Measurements from ENCODE around the gene CA10. TPM values are rescaled to one million over a fixed set of nuclear protein-coding genes. Genes with fewer than 3 reads are reported as not detected.

Gene CA10
- total and polyA plus RNA-seq, 2 experiments from 2014 or later: 0.33 TPM; not detected in 1

- H3K79me2 ChIP-seq: no peaks in the 10 kb centered on the region
- DNase-seq (ENCODE audit: low spot score): no peak
- H3K9me2 ChIP-seq (replicated peaks; ENCODE audit: insufficient read depth): no peaks in the 10 kb centered on the region
- no peak overlapping the region for H3K4me3 ChIP-seq
- H3K4me2 ChIP-seq: no peak overlapping the region
- 81% methylated on average over 1 of the region's 1 CpG for WGBS (ENCODE audit: low lambda C conversion rate, missing lambda C conversion rate)
- TF ChIP-seq EZH2phosphoT487 (IDR thresholded peaks at IDR 0.05; ENCODE audit: low read depth, severe bottlenecking, unreplicated experiment): no peak
- TF ChIP-seq CTCF (IDR thresholded peaks at IDR 0.05; ENCODE audit: poor library complexity): no peak
- TF ChIP-seq EZH2 (IDR thresholded peaks at IDR 0.05; ENCODE audit: borderline replicate concordance): no peak
- no peak overlapping the region for H2AFZ ChIP-seq
- H3K27ac ChIP-seq: no peak overlapping the region
- no peaks in the 10 kb centered on the region for H3K4me1 ChIP-seq (ENCODE audit: insufficient read depth)
- H3K36me3 ChIP-seq (replicated peaks; ENCODE audit: insufficient read depth, low read depth): no peaks in the 10 kb centered on the region
- H4K20me1 ChIP-seq (ENCODE audit: insufficient read depth, poor library complexity, severe bottlenecking): no peaks in the 10 kb centered on the region
- no peaks in the 10 kb centered on the region for H3K9me3 ChIP-seq (ENCODE audit: low read depth)
- no peaks in the 10 kb centered on the region for H3K27me3 ChIP-seq
These were observed 434.4 kb downstream of the CA10 start for GRCh38 chr17:51724043-51724580.

- no peak overlapping the region for H2AFZ ChIP-seq
- WGBS (ENCODE audit: low lambda C conversion rate, missing lambda C conversion rate): 100% methylated on average over 1 of the region's 1 CpG
- H3K36me3 ChIP-seq (replicated peaks; ENCODE audit: insufficient read depth, low read depth): no peaks in the 10 kb centered on the region
- no peaks in the 10 kb centered on the region for H3K9me3 ChIP-seq (ENCODE audit: low read depth)
- H3K27me3 ChIP-seq: no peaks in the 10 kb centered on the region
- no peaks in the 10 kb centered on the region for H3K79me2 ChIP-seq
- H3K4me3 ChIP-seq: no peak overlapping the region
- H4K20me1 ChIP-seq (ENCODE audit: insufficient read depth, poor library complexity, severe bottlenecking): no peaks in the 10 kb centered on the region
- no peaks in the 10 kb centered on the region for H3K9me2 ChIP-seq (replicated peaks; ENCODE audit: insufficient read depth)
- no peak overlapping the region for H3K27ac ChIP-seq
- DNase-seq (ENCODE audit: low spot score): no peak
- H3K4me2 ChIP-seq: no peak overlapping the region
- H3K4me1 ChIP-seq (ENCODE audit: insufficient read depth): no peaks in the 10 kb centered on the region
- TF ChIP-seq CTCF (IDR thresholded peaks at IDR 0.05; ENCODE audit: poor library complexity) (no peak), EZH2 (IDR thresholded peaks at IDR 0.05; ENCODE audit: borderline replicate concordance) (no peak), EZH2phosphoT487 (IDR thresholded peaks at IDR 0.05; ENCODE audit: low read depth, severe bottlenecking, unreplicated experiment) (no peak)
These were observed 435.5 kb downstream of the CA10 start for GRCh38 chr17:51722994-51723393.

GRCh38 chr17:51721730-51722129 lies 436.8 kb downstream of the CA10 start:
- 95% methylated on average over 5 of the region's 5 CpGs for WGBS (ENCODE audit: low lambda C conversion rate, missing lambda C conversion rate)

More at GRCh38 chr17:51721730-51722129, 436.8 kb downstream of the CA10 start:
- H3K9me3 ChIP-seq (ENCODE audit: low read depth): no peaks in the 10 kb centered on the region
- no peak for DNase-seq (ENCODE audit: low spot score)
- no peak overlapping the region for H3K4me3 ChIP-seq
- H3K27ac ChIP-seq: no peak overlapping the region
- H3K27me3 ChIP-seq: no peaks in the 10 kb centered on the region
- no peaks in the 10 kb centered on the region for H3K9me2 ChIP-seq (replicated peaks; ENCODE audit: insufficient read depth)
- H3K4me1 ChIP-seq (ENCODE audit: insufficient read depth): no peaks in the 10 kb centered on the region
- H3K36me3 ChIP-seq (replicated peaks; ENCODE audit: insufficient read depth, low read depth): no peaks in the 10 kb centered on the region
- H4K20me1 ChIP-seq (ENCODE audit: insufficient read depth, poor library complexity, severe bottlenecking): no peaks in the 10 kb centered on the region
- no peak overlapping the region for H2AFZ ChIP-seq
- no peak overlapping the region for H3K4me2 ChIP-seq
- TF ChIP-seq EZH2 (IDR thresholded peaks at IDR 0.05; ENCODE audit: borderline replicate concordance): no peak
- no peak for TF ChIP-seq CTCF (IDR thresholded peaks at IDR 0.05; ENCODE audit: poor library complexity)
- no peak for TF ChIP-seq EZH2phosphoT487 (IDR thresholded peaks at IDR 0.05; ENCODE audit: low read depth, severe bottlenecking, unreplicated experiment)
- no peaks in the 10 kb centered on the region for H3K79me2 ChIP-seq
